Mesothelial cell of epicardium (in vitro differentiated cells): ENCODE results near the gene CKLF. TPM values are rescaled to one million over a fixed set of nuclear protein-coding genes. Genes with fewer than 3 reads are reported as not detected.
"Not testable (repeated sequence)": the region's sequence is repeated elsewhere in the genome, so short reads cannot be mapped to it uniquely, and the experiment has no call there.

ENCODE experiments used
- DNase-seq, 2 experiments: peaks; one replicate each; pipeline ENCODE4 v3.0.0; 2021; ENCODE audit warnings: low spot score in 2 of 2; ENCODE audit not compliant: unreplicated experiment in 2 of 2
- H3K27ac Mint-ChIP-seq: 2 replicates; pipeline ENCODE4 v1.8.0; 2021; ENCODE audit warnings: mixed read lengths
- H3K27me3 Mint-ChIP-seq: 2 replicates; pipeline ENCODE4 v1.8.0; 2021; ENCODE audit warnings: low read depth, mixed read lengths
- H3K36me3 Mint-ChIP-seq: 2 replicates; pipeline ENCODE4 v1.8.0; 2021; ENCODE audit warnings: mixed read lengths
- H3K4me1 Mint-ChIP-seq: 2 replicates; pipeline ENCODE4 v1.8.0; 2021; ENCODE audit warnings: mixed read lengths
- H3K4me3 Mint-ChIP-seq: 2 replicates; pipeline ENCODE4 v1.8.0; 2021; ENCODE audit warnings: mild to moderate bottlenecking, moderate library complexity, mixed read lengths
- H3K9me3 Mint-ChIP-seq: 2 replicates; pipeline ENCODE4 v1.8.0; 2021; ENCODE audit warnings: mixed read lengths
- CTCF ChIP-seq: fragments of 200-600 bp; sonication (generic); IDR thresholded peaks from one replicate; pipeline ENCODE4 v1.5.0; 2021; ENCODE audit warnings: antibody characterized with exemption; ENCODE audit not compliant: unreplicated experiment
- total RNA-seq: library from RNA; stranded (reverse); gene quantifications from 3 replicates; pipeline ENCODE4 v1.2.1, GENCODE V29; 2021

CKLF gene
- total RNA-seq, 1 donor from 2014 or later = 31.1 TPM

GRCh38 chr16:66592241-66592640 lies 39.9 kb downstream of the CKLF start:
- Mint-ChIP-seq H3K27ac (no peak overlapping the region), H3K9me3 (no peaks in the 10 kb centered on the region), H3K27me3 (no peaks in the 10 kb centered on the region), H3K4me1 (peaks cover 2% of the 10 kb centered on the region), H3K4me3 (no peak overlapping the region), H3K36me3 (no peaks in the 10 kb centered on the region)
- DNase-seq = no peak
- TF ChIP-seq CTCF = no peak

GRCh38 chr16:66592814-66593213 lies 40.4 kb downstream of the CKLF start:
- Mint-ChIP-seq H3K27ac (no peak overlapping the region), H3K9me3 (no peaks in the 10 kb centered on the region), H3K36me3 (no peaks in the 10 kb centered on the region)

GRCh38 chr16:66594739-66595138 lies 42.4 kb downstream of the CKLF start:
- no peak for TF ChIP-seq CTCF
- Mint-ChIP-seq H3K9me3 (no peaks in the 10 kb centered on the region), H3K4me3 (no peak overlapping the region), H3K27ac (no peak overlapping the region), H3K4me1 (no peaks in the 10 kb centered on the region), H3K27me3 (no peaks in the 10 kb centered on the region), H3K36me3 (no peaks in the 10 kb centered on the region)
- no peak for DNase-seq

More at GRCh38 chr16:66592814-66593213, 40.4 kb downstream of the CKLF start:
- Mint-ChIP-seq H3K4me3 (no peak overlapping the region), H3K4me1 (peaks cover 2% of the 10 kb centered on the region), H3K27me3 (no peaks in the 10 kb centered on the region)
- TF ChIP-seq CTCF = no peak
- DNase-seq = no peak

GRCh38 chr16:66596559-66596958 lies 44.2 kb downstream of the CKLF start:
- not testable (repeated sequence) for H3K36me3 Mint-ChIP-seq, H3K4me1 Mint-ChIP-seq, H3K27ac Mint-ChIP-seq, H3K9me3 Mint-ChIP-seq, H3K4me3 Mint-ChIP-seq, H3K27me3 Mint-ChIP-seq, DNase-seq

GRCh38 chr16:66596986-66597848 lies 44.8 kb downstream of the CKLF start:
- Mint-ChIP-seq H3K36me3 (no peaks in the 10 kb centered on the region), H3K4me1 (peaks cover 8% of the 10 kb centered on the region), H3K27ac (no peak overlapping the region), H3K4me3 (no peak overlapping the region), H3K27me3 (no peaks in the 10 kb centered on the region), H3K9me3 (no peaks in the 10 kb centered on the region)
- DNase-seq = no peak
- no peak for TF ChIP-seq CTCF

GRCh38 chr16:66598111-66598510 lies 45.7 kb downstream of the CKLF start:
- Mint-ChIP-seq H3K9me3 (no peaks in the 10 kb centered on the region), H3K36me3 (no peaks in the 10 kb centered on the region), H3K4me1 (peaks cover 12% of the 10 kb centered on the region), H3K27me3 (no peaks in the 10 kb centered on the region), H3K27ac (no peak overlapping the region), H3K4me3 (no peak overlapping the region)
- no peak for DNase-seq
- no peak for TF ChIP-seq CTCF
